Sigmoid colon (tissue), 4 donors: ENCODE measurements around the gene E2F2.

Experiments used
- POLR2A ChIP-seq, 2 donors: fragments of 450-650 bp; IDR thresholded peaks; one replicate each; pipeline ENCODE4 v1.6.1; 2016; ENCODE audit warnings: antibody characterized with exemption in 2 of 2, mild to moderate bottlenecking in 2 of 2, moderate library complexity in 2 of 2
- POLR2AphosphoS5 ChIP-seq, 4 donors: sonication (generic); formaldehyde crosslinking; IDR thresholded peaks; one replicate each; pipeline ENCODE4 v1.6.1; 2017; ENCODE audit warnings: antibody characterized with exemption in 4 of 4
- TF ChIP-seq, protein P1 (sequence below), 4 experiments: fragments of 450-650 bp in 3 of 4; fragments of 200-600 bp in 1 of 4; IDR thresholded peaks; one replicate each; pipeline ENCODE4 v1.5.1; 2016 to 2019; ENCODE audit warnings: antibody characterized with exemption in 4 of 4, mild to moderate bottlenecking in 3 of 4, moderate library complexity in 2 of 4

DNA sequence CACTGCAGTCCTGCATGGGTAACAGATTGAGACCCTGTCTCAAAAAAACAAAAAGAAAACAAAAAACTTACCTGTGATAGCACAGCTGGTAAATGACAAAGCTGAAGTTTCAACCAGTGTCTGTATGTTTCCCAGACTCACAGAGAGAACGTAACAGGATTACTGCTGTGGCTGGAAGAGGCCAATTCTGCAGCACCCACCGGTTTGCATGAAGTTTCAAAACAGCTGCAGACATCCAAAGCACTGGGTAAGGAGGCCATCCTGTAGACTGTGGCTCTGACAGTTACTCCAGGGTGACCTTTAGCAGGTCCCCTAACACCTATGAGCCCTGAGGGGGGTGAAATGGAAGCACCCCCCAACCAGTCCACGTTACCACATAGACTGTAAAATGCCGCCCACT is 20.8 kb upstream of the E2F2 start:
- TF ChIP-seq POLR2A (IDR thresholded peaks at IDR 0.05): no peak
- TF ChIP-seq, protein P1, sequence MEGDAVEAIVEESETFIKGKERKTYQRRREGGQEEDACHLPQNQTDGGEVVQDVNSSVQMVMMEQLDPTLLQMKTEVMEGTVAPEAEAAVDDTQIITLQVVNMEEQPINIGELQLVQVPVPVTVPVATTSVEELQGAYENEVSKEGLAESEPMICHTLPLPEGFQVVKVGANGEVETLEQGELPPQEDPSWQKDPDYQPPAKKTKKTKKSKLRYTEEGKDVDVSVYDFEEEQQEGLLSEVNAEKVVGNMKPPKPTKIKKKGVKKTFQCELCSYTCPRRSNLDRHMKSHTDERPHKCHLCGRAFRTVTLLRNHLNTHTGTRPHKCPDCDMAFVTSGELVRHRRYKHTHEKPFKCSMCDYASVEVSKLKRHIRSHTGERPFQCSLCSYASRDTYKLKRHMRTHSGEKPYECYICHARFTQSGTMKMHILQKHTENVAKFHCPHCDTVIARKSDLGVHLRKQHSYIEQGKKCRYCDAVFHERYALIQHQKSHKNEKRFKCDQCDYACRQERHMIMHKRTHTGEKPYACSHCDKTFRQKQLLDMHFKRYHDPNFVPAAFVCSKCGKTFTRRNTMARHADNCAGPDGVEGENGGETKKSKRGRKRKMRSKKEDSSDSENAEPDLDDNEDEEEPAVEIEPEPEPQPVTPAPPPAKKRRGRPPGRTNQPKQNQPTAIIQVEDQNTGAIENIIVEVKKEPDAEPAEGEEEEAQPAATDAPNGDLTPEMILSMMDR (IDR thresholded peaks at IDR 0.05): no peak
- no peak for TF ChIP-seq POLR2AphosphoS5 (IDR thresholded peaks at IDR 0.05)
